ENCODE measurements around the gene MAP4.

- TF ChIP-seq CTCF (IDR thresholded peaks at IDR 0.05) = no peak
- TF ChIP-seq POLR2A (IDR thresholded peaks at IDR 0.05) = no peak
Measured at GRCh38 chr3:47974974-47975470, 41.2 kb downstream of the MAP4 start.

All from heart left ventricle (tissue), 13 donors.